HEK293 (cell line): ENCODE data around the gene TRAPPC6A.

ENCODE experiments used
- CTCF ChIA-PET: fragments of 350-600 bp; formaldehyde crosslinking; extraction: SDS; loops from one replicate; lab custom pipeline; 2021; ENCODE audit warnings: antibody characterized with exemption; lab: Yijun Ruan, JAX
- POLR2A ChIA-PET: fragments of 300-600 bp; formaldehyde crosslinking; extraction: SDS; loops from one replicate; lab custom pipeline; 2020; ENCODE audit warnings: antibody characterized with exemption, inconsistent platforms; lab: Yijun Ruan, JAX
- H3K27ac ChIP-seq: fragments of 200-500 bp; sonication (Bioruptor generic); 2 replicates; pipeline ENCODE4 v1.5.1; 2014; ENCODE audit warnings: low read depth, low read length, control low read depth, inconsistent platforms; ENCODE audit errors: extremely low read depth
- H3K36me3 ChIP-seq, 2 experiments: fragments of 200-500 bp in 1 of 2; sonication (Bioruptor generic) in 1 of 2; 1 replicate in 1 of 2; 2 replicates in 1 of 2; pipeline ENCODE4 v1.5.1; 2014 to 2017; ENCODE audit warnings: inconsistent platforms in 2 of 2, low read length in 2 of 2; ENCODE audit not compliant: control insufficient read depth in 2 of 2, insufficient read depth in 1 of 2
- H3K4me1 ChIP-seq: fragments of 200-500 bp; sonication (Bioruptor generic); 2 replicates; pipeline ENCODE4 v1.5.1; 2014; ENCODE audit warnings: mild to moderate bottlenecking, low read length, inconsistent platforms; ENCODE audit not compliant: control insufficient read depth, insufficient read depth
- H3K4me3 ChIP-seq: 2 replicates; pipeline ENCODE4 v1.5.1; 2011; ENCODE audit warnings: low read depth, mild to moderate bottlenecking, control low read depth, low read length, moderate library complexity
- H3K9me3 ChIP-seq: fragments of 200-500 bp; sonication (Bioruptor generic); 2 replicates; pipeline ENCODE4 v1.5.1; 2014; ENCODE audit warnings: low read depth, low read length, inconsistent platforms; ENCODE audit not compliant: control insufficient read depth, insufficient read depth
- GLI2 ChIP-seq: fragments of 450-650 bp; formaldehyde crosslinking; IDR thresholded peaks from 2 replicates; pipeline ENCODE4; 2017; ENCODE audit warnings: missing biosample characterization, missing genetic modification characterization, low read depth, borderline replicate concordance
- KLF8 ChIP-seq: fragments of 450-650 bp; formaldehyde crosslinking; IDR thresholded peaks from 2 replicates; pipeline ENCODE4 v1.5.1; 2016; ENCODE audit warnings: missing biosample characterization, missing genetic modification characterization
- PRDM6 ChIP-seq: fragments of 450-650 bp; formaldehyde crosslinking; IDR thresholded peaks from 2 replicates; pipeline ENCODE4 v1.5.1; 2017; ENCODE audit warnings: missing biosample characterization, missing genetic modification characterization
- REPIN1 ChIP-seq: fragments of 450-650 bp; formaldehyde crosslinking; IDR thresholded peaks from 2 replicates; pipeline ENCODE4 v1.5.1; 2017; ENCODE audit warnings: missing biosample characterization, missing genetic modification characterization, low read depth
- REST ChIP-seq: fragments of 450-650 bp; formaldehyde crosslinking; IDR thresholded peaks from 2 replicates; pipeline ENCODE4 v1.5.1; 2016; ENCODE audit warnings: missing biosample characterization, missing genetic modification characterization
- SETDB1 ChIP-seq: IDR thresholded peaks from one replicate; pipeline ENCODE4 v1.6.1; 2017; ENCODE audit warnings: mild to moderate bottlenecking, low read length, moderate library complexity, mixed read lengths; ENCODE audit not compliant: insufficient read length
- TRIM28 ChIP-seq: IDR thresholded peaks from 2 replicates; pipeline ENCODE4 v1.6.1; 2011; ENCODE audit warnings: low read length, control low read depth, borderline replicate concordance
- ZBTB48 ChIP-seq: fragments of 450-650 bp; formaldehyde crosslinking; IDR thresholded peaks from 2 replicates; pipeline ENCODE4 v1.5.1; 2016; ENCODE audit warnings: missing biosample characterization, missing genetic modification characterization
- ZFP3 ChIP-seq: fragments of 450-650 bp; formaldehyde crosslinking; IDR thresholded peaks from 2 replicates; pipeline ENCODE4 v1.5.1; 2016; ENCODE audit warnings: low read depth, missing biosample characterization, missing genetic modification characterization
- ZNF114 ChIP-seq: fragments of 450-650 bp; formaldehyde crosslinking; IDR thresholded peaks from 2 replicates; pipeline ENCODE4 v1.5.0; 2017; ENCODE audit warnings: missing biosample characterization, missing genetic modification characterization
- ZNF140 ChIP-seq: fragments of 450-650 bp; formaldehyde crosslinking; IDR thresholded peaks from 2 replicates; pipeline ENCODE4 v1.5.1; 2016; ENCODE audit warnings: missing biosample characterization, missing genetic modification characterization
- ZNF248 ChIP-seq: fragments of 450-650 bp; formaldehyde crosslinking; IDR thresholded peaks from 2 replicates; pipeline ENCODE4 v1.5.1; 2017; ENCODE audit warnings: missing biosample characterization, missing genetic modification characterization
- ZNF391 ChIP-seq: fragments of 450-650 bp; formaldehyde crosslinking; IDR thresholded peaks from 2 replicates; pipeline ENCODE4 v1.5.1; 2016; ENCODE audit warnings: low read depth, missing biosample characterization, missing genetic modification characterization, borderline replicate concordance
- ZNF416 ChIP-seq: fragments of 450-650 bp; formaldehyde crosslinking; IDR thresholded peaks from 2 replicates; pipeline ENCODE4 v1.5.1; 2016; ENCODE audit warnings: missing biosample characterization, missing genetic modification characterization
- ZNF518A ChIP-seq: fragments of 450-650 bp; formaldehyde crosslinking; conservative IDR thresholded peaks from 2 replicates; pipeline ENCODE4 v1.5.1; 2016; ENCODE audit warnings: low read depth, missing biosample characterization, missing genetic modification characterization
- ZNF529 ChIP-seq: fragments of 450-650 bp; formaldehyde crosslinking; IDR thresholded peaks from 2 replicates; pipeline ENCODE4 v1.5.1; 2017; ENCODE audit warnings: missing genetic modification characterization, missing biosample characterization; ENCODE audit not compliant: insufficient replicate concordance
- ZNF548 ChIP-seq: fragments of 450-650 bp; formaldehyde crosslinking; IDR thresholded peaks from 2 replicates; pipeline ENCODE4 v1.5.1; 2016; ENCODE audit warnings: missing biosample characterization, missing genetic modification characterization
- ZNF560 ChIP-seq: fragments of 450-650 bp; formaldehyde crosslinking; IDR thresholded peaks from 2 replicates; pipeline ENCODE4 v1.5.1; 2017; ENCODE audit warnings: missing biosample characterization, missing genetic modification characterization, borderline replicate concordance
- ZNF610 ChIP-seq: fragments of 450-650 bp; formaldehyde crosslinking; IDR thresholded peaks from 2 replicates; pipeline ENCODE4 v1.5.1; 2016; ENCODE audit warnings: missing biosample characterization, missing genetic modification characterization, borderline replicate concordance
- ZNF660 ChIP-seq: fragments of 450-650 bp; IDR thresholded peaks from 2 replicates; pipeline ENCODE4 v1.5.1; 2018; ENCODE audit warnings: missing biosample characterization, mild to moderate bottlenecking, missing genetic modification characterization
- ZNF701 ChIP-seq: fragments of 450-650 bp; formaldehyde crosslinking; IDR thresholded peaks from 2 replicates; pipeline ENCODE4 v1.5.1; 2016; ENCODE audit warnings: missing biosample characterization, missing genetic modification characterization
- ZSCAN4 ChIP-seq: fragments of 450-650 bp; formaldehyde crosslinking; IDR thresholded peaks from 2 replicates; pipeline ENCODE4 v1.5.1; 2017; ENCODE audit warnings: missing biosample characterization, missing genetic modification characterization

The TRAPPC6A gene

GRCh38 chr19:45144431-45145269, 33.4 kb downstream of the TRAPPC6A start:
- Histone ChIP-seq H3K4me3 (no peak overlapping the region), H3K36me3 (peaks cover 0 to 39% of the 10 kb centered on the region in 2 experiments; a peak in 2 of 3 replicates), H3K4me1 (no peaks in the 10 kb centered on the region)
- CTCF ChIA-PET: interaction anchor here (0.6 to 1.7 kb wide), 11 partner anchors 9 to 435 kb away, joined by 3 to 8 read pairs (median 3); partner anchors contain the start of gene PPP1R37
- TF ChIP-seq ZNF391 (no peak), ZNF248 (tag by site-specific recombination) (no peak), ZNF660 (tag by site-specific recombination) (no peak), ZNF140 (tag by site-specific recombination) (no peak), GLI2 (tag by site-specific recombination) (no peak), KLF8 (tag by site-specific recombination) (no peak), ZNF610 (no peak), TRIM28 (no peak)
- TF ChIP-seq, all 188 proteins: peak for 0
- no peaks in the 10 kb centered on the region for H3K9me3 ChIP-seq
- H3K27ac ChIP-seq: no peak overlapping the region
- POLR2A ChIA-PET: no interaction called here

- CTCF ChIA-PET: interaction anchor here (0.6 to 1.7 kb wide), 10 partner anchors 10 to 189 kb away, joined by 3 to 9 read pairs (median 4); partner anchors contain the start of gene PPP1R37
- Histone ChIP-seq H3K4me3 (no peak overlapping the region), H3K27ac (peak overlapping the region; percentile 24; the same call in 1 of the 2 replicates), H3K36me3 (peaks cover 0 to 39% of the 10 kb centered on the region in 2 experiments; a peak in 2 of 3 replicates), H3K4me1 (peaks cover 2% of the 10 kb centered on the region; the same call in 1 of the 2 replicates), H3K9me3 (no peaks in the 10 kb centered on the region)
- POLR2A ChIA-PET: interaction anchor here (0.9 kb wide), 1 partner anchor 104 kb away, joined by 3 read pairs; the partner anchor contains the start of gene CLASRP
- no peak for TF ChIP-seq REST (tag by site-specific recombination)
- TF ChIP-seq ZNF701 (tag by site-specific recombination): no peak
- TF ChIP-seq ZNF529: no peak
- no peak for TF ChIP-seq SETDB1
- no peak for TF ChIP-seq ZNF518A (tag by site-specific recombination)
- no peak for TF ChIP-seq ZSCAN4 (tag by site-specific recombination)
- TF ChIP-seq ZNF548: no peak
- TF ChIP-seq ZNF416 (tag by site-specific recombination): no peak
- TF ChIP-seq PRDM6 (tag by site-specific recombination): no peak
- no peak for TF ChIP-seq ZNF391
- TF ChIP-seq REPIN1 (tag by site-specific recombination): no peak
- no peak for TF ChIP-seq ZNF560 (tag by site-specific recombination)
- no peak for TF ChIP-seq ZFP3
- TF ChIP-seq ZBTB48: no peak
- no peak for TF ChIP-seq ZNF114 (tag by site-specific recombination)
Observed at GRCh38 chr19:45142726-45143110, 35.3 kb downstream of the TRAPPC6A start.
